Tibial nerve (tissue), 4 donors: Measurements from ENCODE around the gene COL27A1. TPM values are rescaled to one million over a fixed set of nuclear protein-coding genes. Genes with fewer than 3 reads are reported as not detected.

Experiments used
- DNase-seq, 2 donors: peaks; one replicate each; pipeline ENCODE4 v3.0.0-alpha.2; 2019; ENCODE audit warnings: low spot score in 2 of 2
- H3K27ac ChIP-seq, 4 donors: fragments of 200-600 bp; sonication (generic) in 3 of 4; one replicate each; pipeline ENCODE4 v1.5.1; 2017 to 2019; ENCODE audit warnings: mild to moderate bottlenecking in 1 of 4
- H3K27me3 ChIP-seq, 2 donors: fragments of 200-600 bp; sonication (generic) in 1 of 2; one replicate each; pipeline versions ENCODE4 v1.5.1 to v1.6.0; 2017 to 2019
- H3K36me3 ChIP-seq, 3 donors: fragments of 200-600 bp; sonication (generic); one replicate each; pipeline ENCODE4 v1.5.1; 2018 to 2019
- H3K4me1 ChIP-seq, 4 donors: fragments of 200-600 bp; sonication (generic) in 3 of 4; one replicate each; pipeline ENCODE4 v1.5.1; 2017 to 2019
- H3K4me3 ChIP-seq, 4 donors: fragments of 200-600 bp; sonication (generic) in 3 of 4; one replicate each; pipeline ENCODE4 v1.5.1; 2017 to 2019; ENCODE audit warnings: mild to moderate bottlenecking in 1 of 4, moderate library complexity in 1 of 4
- H3K9me3 ChIP-seq, 4 donors: fragments of 200-600 bp; sonication (generic) in 3 of 4; one replicate each; pipeline ENCODE4 v1.5.1; 2017 to 2019
- EP300 ChIP-seq, 2 donors: sonication (generic); formaldehyde crosslinking; IDR thresholded peaks; one replicate each; pipeline ENCODE4 v1.6.1; 2017; ENCODE audit warnings: antibody characterized with exemption in 2 of 2, mild to moderate bottlenecking in 1 of 2
- POLR2A ChIP-seq, 2 donors: fragments of 450-650 bp; IDR thresholded peaks; one replicate each; pipeline ENCODE4 v1.6.1; 2017; ENCODE audit warnings: antibody characterized with exemption in 2 of 2, mild to moderate bottlenecking in 2 of 2, moderate library complexity in 2 of 2
- WGBS, 2 donors: methylation state at CpG; one replicate each; pipeline ENCODE4 v1.1.5; 2018; 5-methylcytosine and 5-hydroxymethylcytosine counted together
- total RNA-seq, 4 donors: library from RNA; depleted of rRNA; stranded (reverse); fragments of >200 nt; gene quantifications; one replicate each; pipeline ENCODE4 v1.1.0, GENCODE V29; 2016
- TF ChIP-seq, protein P1 (sequence below), 5 experiments: fragments of 200-600 bp in 3 of 5; fragments of 450-650 bp in 2 of 5; sonication (generic) in 3 of 5; IDR thresholded peaks; one replicate each; pipeline ENCODE4 v1.5.1; 2016 to 2019; ENCODE audit warnings: antibody characterized with exemption in 5 of 5, mild to moderate bottlenecking in 3 of 5, moderate library complexity in 2 of 5

Gene COL27A1
- total RNA-seq, 4 donors from 2014 or later, result 14.9 to 55.8 (median 27.7) TPM

DNA sequence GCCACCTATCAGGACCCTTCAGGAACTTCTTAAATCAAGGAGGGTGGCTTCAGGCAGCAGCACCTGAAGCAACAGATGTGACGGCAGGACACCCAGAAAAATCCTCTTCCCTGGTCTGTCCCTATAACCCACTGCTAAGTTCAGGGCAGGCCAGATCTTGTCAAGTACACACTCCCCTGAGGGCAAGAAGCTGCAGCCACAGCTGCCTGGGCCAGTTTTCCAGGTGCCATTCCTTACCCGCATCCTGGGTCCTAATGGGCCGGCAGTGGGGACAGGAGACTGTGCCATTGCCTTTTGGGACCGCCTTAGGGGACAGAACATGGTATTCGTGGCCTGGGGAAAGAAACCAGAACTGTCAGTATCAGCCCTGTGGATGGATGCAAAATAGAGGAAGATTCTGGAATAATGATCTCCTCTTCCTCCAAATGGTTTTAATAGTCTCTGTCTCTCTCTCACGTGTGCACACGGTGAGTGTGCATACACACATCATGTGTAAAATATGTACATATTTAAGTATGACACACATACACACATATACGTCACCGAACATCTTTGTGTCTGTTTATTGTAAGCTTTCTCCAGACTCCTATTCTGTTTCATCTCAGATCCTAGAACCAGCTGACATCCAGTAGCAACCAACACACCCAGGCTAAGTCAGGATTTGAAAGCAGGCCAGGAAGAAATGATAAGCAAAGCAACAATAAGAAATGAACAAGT, 188.3 kb downstream of the COL27A1 start:
- Histone ChIP-seq H3K36me3 (peaks cover 0 to 100% (median 65%) of the 10 kb centered on the region in 3 donors), H3K27ac (no peak overlapping the region), H3K4me3 (no peak overlapping the region), H3K27me3 (no peaks in the 10 kb centered on the region), H3K9me3 (no peaks in the 10 kb centered on the region), H3K4me1 (peaks cover 0 to 4% (median 1%) of the 10 kb centered on the region in 4 donors)
- DNase-seq, result no peak
- 89 to 91% methylated on average over 9 of the region's 9 CpGs for WGBS, 2 donors
- TF ChIP-seq POLR2A (IDR thresholded peaks at IDR 0.05) (no peak), EP300 (IDR thresholded peaks at IDR 0.05) (no peak)
- TF ChIP-seq, protein P1, sequence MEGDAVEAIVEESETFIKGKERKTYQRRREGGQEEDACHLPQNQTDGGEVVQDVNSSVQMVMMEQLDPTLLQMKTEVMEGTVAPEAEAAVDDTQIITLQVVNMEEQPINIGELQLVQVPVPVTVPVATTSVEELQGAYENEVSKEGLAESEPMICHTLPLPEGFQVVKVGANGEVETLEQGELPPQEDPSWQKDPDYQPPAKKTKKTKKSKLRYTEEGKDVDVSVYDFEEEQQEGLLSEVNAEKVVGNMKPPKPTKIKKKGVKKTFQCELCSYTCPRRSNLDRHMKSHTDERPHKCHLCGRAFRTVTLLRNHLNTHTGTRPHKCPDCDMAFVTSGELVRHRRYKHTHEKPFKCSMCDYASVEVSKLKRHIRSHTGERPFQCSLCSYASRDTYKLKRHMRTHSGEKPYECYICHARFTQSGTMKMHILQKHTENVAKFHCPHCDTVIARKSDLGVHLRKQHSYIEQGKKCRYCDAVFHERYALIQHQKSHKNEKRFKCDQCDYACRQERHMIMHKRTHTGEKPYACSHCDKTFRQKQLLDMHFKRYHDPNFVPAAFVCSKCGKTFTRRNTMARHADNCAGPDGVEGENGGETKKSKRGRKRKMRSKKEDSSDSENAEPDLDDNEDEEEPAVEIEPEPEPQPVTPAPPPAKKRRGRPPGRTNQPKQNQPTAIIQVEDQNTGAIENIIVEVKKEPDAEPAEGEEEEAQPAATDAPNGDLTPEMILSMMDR (IDR thresholded peaks at IDR 0.05), result no peak

DNA sequence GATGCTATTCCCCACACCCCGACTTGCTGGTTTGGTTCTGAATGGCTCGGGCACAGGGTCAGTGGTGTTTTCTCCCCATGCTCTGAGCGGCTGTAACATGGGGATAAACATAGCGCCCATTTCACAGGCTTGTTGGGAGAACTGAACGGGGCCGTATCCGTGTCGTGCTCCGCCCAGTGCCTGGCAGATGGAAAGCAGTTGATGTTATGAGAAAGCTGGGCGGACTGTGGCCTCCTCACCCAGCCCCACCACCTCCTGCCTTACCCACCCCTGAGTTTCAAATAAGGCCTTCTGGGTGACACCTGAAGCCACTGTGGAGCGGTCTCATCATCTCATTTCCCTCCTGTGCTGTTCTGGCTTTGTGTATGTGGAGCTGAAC, 188.8 kb downstream of the COL27A1 start:
- peaks cover 0 to 10% (median 4%) of the 10 kb centered on the region in 4 donors for H3K4me1 ChIP-seq
- no peak overlapping the region for H3K27ac ChIP-seq
- WGBS, 2 donors, result 82 to 90% methylated on average over 9 to 11 of the region's 11 CpGs
- H3K4me3 ChIP-seq, result no peak overlapping the region
- no peaks in the 10 kb centered on the region for H3K27me3 ChIP-seq
- no peak for TF ChIP-seq POLR2A (IDR thresholded peaks at IDR 0.05)
- TF ChIP-seq, protein P1 (IDR thresholded peaks at IDR 0.05), result no peak
- TF ChIP-seq EP300 (IDR thresholded peaks at IDR 0.05), result no peak
- peaks cover 0 to 99% (median 65%) of the 10 kb centered on the region in 3 donors for H3K36me3 ChIP-seq
- no peaks in the 10 kb centered on the region for H3K9me3 ChIP-seq
- DNase-seq, result no peak

DNA sequence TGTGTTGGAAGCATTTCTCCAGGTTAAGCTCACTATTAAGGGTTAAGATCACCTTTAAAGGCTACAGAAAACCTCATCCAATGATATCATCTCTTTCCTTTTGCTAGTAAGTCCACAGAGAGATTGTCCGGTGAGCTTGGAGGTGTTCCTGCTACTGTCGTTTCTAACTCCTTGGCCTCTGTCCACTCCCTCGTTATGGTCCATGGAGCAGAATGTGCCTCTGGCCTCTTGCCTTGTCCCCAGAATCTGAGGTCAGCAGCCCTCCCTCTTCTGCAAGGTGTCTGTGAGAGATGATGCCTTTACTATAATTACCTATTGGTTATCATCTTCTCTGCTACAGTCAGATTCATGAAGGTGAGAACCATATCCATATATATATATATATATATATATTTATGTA, 189.4 kb downstream of the COL27A1 start:
- Histone ChIP-seq H3K9me3 (no peaks in the 10 kb centered on the region), H3K27ac (no peak overlapping the region), H3K27me3 (no peaks in the 10 kb centered on the region), H3K4me1 (peaks cover 0 to 15% (median 6%) of the 10 kb centered on the region in 4 donors), H3K36me3 (peaks cover 0 to 99% (median 63%) of the 10 kb centered on the region in 3 donors), H3K4me3 (no peak overlapping the region)
- DNase-seq, result no peak
- no peak for TF ChIP-seq EP300 (IDR thresholded peaks at IDR 0.05)
- no peak for TF ChIP-seq POLR2A (IDR thresholded peaks at IDR 0.05)
- TF ChIP-seq, protein P1 (IDR thresholded peaks at IDR 0.05), result no peak
- whole genome bisulfite sequencing, 2 donors, result 44 to 74% methylated on average over 3 of the region's 3 CpGs

DNA sequence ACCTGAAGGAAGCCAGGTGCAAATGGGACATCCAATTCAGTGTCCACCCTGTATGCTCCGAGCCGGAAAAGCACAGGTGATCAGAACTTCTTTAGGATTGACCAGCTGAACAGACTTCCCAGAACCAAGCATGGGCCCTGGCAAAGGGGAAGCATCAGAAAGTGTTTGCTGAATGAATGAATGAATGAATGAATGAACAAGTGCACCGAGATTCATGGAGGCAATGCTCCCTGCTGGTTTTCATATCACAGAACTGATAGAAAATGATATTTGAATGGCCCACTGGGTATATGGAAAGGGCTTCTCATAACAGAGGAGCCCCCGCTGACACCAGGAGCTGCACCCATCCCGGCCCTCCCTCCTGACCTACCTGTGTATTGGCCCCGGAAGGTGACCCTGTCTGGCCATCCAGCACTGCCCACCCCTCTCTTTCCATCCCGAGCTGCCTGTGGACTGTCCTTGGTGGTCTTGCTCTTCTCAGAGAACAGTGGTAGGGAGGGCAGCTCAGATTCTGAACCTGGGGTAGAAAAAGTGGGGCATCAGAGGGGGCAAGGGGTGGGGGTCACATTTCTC, 190.2 kb downstream of the COL27A1 start:
- H3K36me3 ChIP-seq, result peaks cover 0 to 99% (median 68%) of the 10 kb centered on the region in 3 donors
- no peak overlapping the region for H3K27ac ChIP-seq

More for the DNA sequence above, 190.2 kb downstream of the COL27A1 start:
- H3K9me3 ChIP-seq, result no peaks in the 10 kb centered on the region
- no peak for TF ChIP-seq EP300 (IDR thresholded peaks at IDR 0.05)
- TF ChIP-seq POLR2A (IDR thresholded peaks at IDR 0.05), result no peak
- TF ChIP-seq, protein P1 (IDR thresholded peaks at IDR 0.05), result no peak
- no peak overlapping the region for H3K4me3 ChIP-seq
- WGBS, 2 donors, result 89 to 93% methylated on average over 7 of the region's 7 CpGs
- no peaks in the 10 kb centered on the region for H3K27me3 ChIP-seq
- H3K4me1 ChIP-seq, result peaks cover 0 to 21% (median 8%) of the 10 kb centered on the region in 4 donors
- no peak for DNase-seq
